NB4 (cell line): ENCODE data around the gene CAMTA1.

ENCODE experiments used
- CTCF ChIP-seq: IDR thresholded peaks from one replicate; pipeline ENCODE4 v1.5.1; 2012; ENCODE audit warnings: low read depth, low read length
- MYC ChIP-seq: IDR thresholded peaks from 2 replicates; pipeline ENCODE4 v1.6.1; 2011; ENCODE audit warnings: low read depth, low read length
- POLR2A ChIP-seq: IDR thresholded peaks from 2 replicates; pipeline ENCODE4 v1.6.1; 2011; ENCODE audit warnings: mild to moderate bottlenecking; ENCODE audit not compliant: insufficient read length; ENCODE audit errors: extremely low read depth

- TF ChIP-seq CTCF (no peak), POLR2A (no peak), MYC (no peak)
Observed at GRCh38 chr1:7580923-7581753, 795.9 kb downstream of the CAMTA1 start.
